ENCODE results near the gene LILRA5. TPM values are rescaled to one million over a fixed set of nuclear protein-coding genes. Genes with fewer than 3 reads are reported as not detected.

The LILRA5 gene
- 1.8 TPM in 1 of 2 replicates, not detected in the other for total RNA-seq (2013; cell fraction: nucleolus; rRNA removed)
- total RNA-seq (2014; rRNA removed) (0.73 and 0.76 TPM in 2 replicates), total RNA-seq (2014; rRNA removed; fragmentation: Illumina TruSeq; extraction: Trizol) (0.31 and 0.32 TPM in 2 replicates), total RNA-seq (2021) (0.41 and 0.51 TPM in 2 replicates), polyA plus RNA-seq (2011; rRNA removed) (not detected in 2 replicates), polyA plus RNA-seq (2014; fragmentation: Illumina TruSeq; extraction: Trizol) (0.31 TPM in 1 of 2 replicates, not detected in the other), polyA plus RNA-seq (2014; fragmentation: Nextera tagmentation; extraction: Ambion mirVana) (under 1 TPM in 1 of 2 experiments, not detected in 1; 0.05 TPM), polyA plus RNA-seq (2014; rRNA removed) (0.18 and 1.2 TPM in 2 replicates), polyA plus RNA-seq (2016; fragmentation: Nextera tagmentation; extraction: Ambion mirVana) (not detected), polyA minus RNA-seq (2011; rRNA and poly(A)+ RNA removed) (0.21 TPM in 1 of 2 replicates, not detected in the other), Bru-seq, nascent RNA (percentile 19 among the genes with signal in this experiment), BruChase-seq, experiment 1, labeled RNA remaining after a 6-hour chase (percentile 27 among the genes with signal in this experiment), BruChase-seq, experiment 2, labeled RNA remaining after a 2-hour chase (percentile 12 among the genes with signal in this experiment)
- not detected for polyA plus RNA-seq (2011; ENCODE audit: low read depth)
- not detected in 2 replicates for polyA plus RNA-seq (2011; cell fraction: cytosol; rRNA removed)
- not detected in 2 replicates for polyA plus RNA-seq (2011; cell fraction: nucleus; rRNA removed)
- polyA plus RNA-seq (2012): not detected in 2 replicates
- not detected in 2 replicates for polyA minus RNA-seq (2011; cell fraction: cytosol; rRNA and poly(A)+ RNA removed)
- not detected in 2 replicates for polyA minus RNA-seq (2011; cell fraction: nucleus; rRNA and poly(A)+ RNA removed)
- long read RNA-seq, experiment 1: 0 reads
- long read RNA-seq, experiment 2: 0 reads

- TF ChIP-seq ZNF207 (IDR thresholded peaks at IDR 0.05; ENCODE audit: borderline replicate concordance) (no peak), IRF4 (IDR thresholded peaks at IDR 0.05; ENCODE audit: low read depth, low read length) (no peak), CTCF (IDR thresholded peaks at IDR 0.05 in 2 of 3, conservative IDR thresholded peaks at IDR 0.05 in 1 of 3; ENCODE audit: control insufficient read depth in 2 of 3, extremely low read depth in 1 of 3, insufficient read depth in 1 of 3, low read depth in 3 of 3, low read length in 3 of 3) (no peak), POU2F2 (IDR thresholded peaks at IDR 0.05; ENCODE audit: borderline replicate concordance, low read depth, low read length) (no peak), EED (IDR thresholded peaks at IDR 0.05; ENCODE audit: low read depth) (peak; percentile 45; the same call in 1 of the 2 replicates), MTA2 (IDR thresholded peaks at IDR 0.05; ENCODE audit: low read depth) (no peak), SPI1 (IDR thresholded peaks at IDR 0.05; ENCODE audit: borderline replicate concordance, insufficient read depth, low read depth, low read length) (peak; percentile 78; the same call in 1 of the 2 replicates), ESRRA (IDR thresholded peaks at IDR 0.05; ENCODE audit: low read length) (no peak), MLLT1 (IDR thresholded peaks at IDR 0.05) (no peak), BRCA1 (IDR thresholded peaks at IDR 0.05; ENCODE audit: low read depth, low read length) (no peak)
- no peak within 1 kb of the TSS for H3K4me3 ChIP-seq
- ATAC-seq: peak; percentile 86
- no peak for FAIRE-seq
- no peak for DNase-seq (ENCODE audit: low read depth, low spot score)
- H3K9me3 ChIP-seq (replicated peaks; ENCODE audit: control insufficient read depth, insufficient read depth, low read length): no peaks in the 10 kb centered on the region
- H3K27me3 ChIP-seq (replicated peaks in 1 of 2; ENCODE audit: control insufficient read depth in 2 of 2, insufficient read depth in 2 of 2, low read length in 1 of 2): no peaks in the 10 kb centered on the region
- no peak within 1 kb of the TSS for H3K27ac ChIP-seq (ENCODE audit: control insufficient read depth, insufficient read depth)
- H3K4me2 ChIP-seq (ENCODE audit: control insufficient read depth, insufficient read depth): no peak within 1 kb of the TSS
- no peaks in the 10 kb centered on the region for H4K20me1 ChIP-seq (ENCODE audit: control insufficient read depth, insufficient read depth)
- CTCF ChIA-PET: interaction anchor here (0.7 to 1.8 kb wide), 2 partner anchors 79 to 96 kb away, joined by 3 to 4 read pairs; no protein-coding TSS in a partner anchor
- WGBS (ENCODE audit: insufficient coverage, insufficient replicate concordance, low lambda C conversion rate, missing lambda C conversion rate): 16% methylated on average over 12 of the region's 13 CpGs
- RAD21 ChIA-PET (ENCODE audit: unreplicated experiment): no interaction called here
- in situ Hi-C loops (cut with MboI) (no loop called here), intact Hi-C loops (cut with micrococcal nuclease; ENCODE audit: unreplicated experiment) (no loop called here)
- H3K36me3 ChIP-seq (ENCODE audit: control insufficient read depth in 2 of 2, insufficient read depth in 2 of 2, low read length in 1 of 2): no peaks in the 10 kb centered on the region
- SMC1A ChIA-PET (ENCODE audit: uncharacterized antibody, unreplicated experiment): interaction anchor here (0.7 to 1.9 kb wide), 2 partner anchors 9 to 46 kb away, joined by 3 to 4 read pairs; no protein-coding TSS in a partner anchor
- POLR2A ChIA-PET: no interaction called here
- no TSS peak for BruUV-seq (replicated peaks)
- H3K4me1 ChIP-seq (ENCODE audit: control insufficient read depth, insufficient read depth, low read length): no peaks in the 10 kb centered on the region
- H2AFZ ChIP-seq (ENCODE audit: control insufficient read depth, low read depth, low read length): no peak within 1 kb of the TSS
- H3K9ac ChIP-seq (ENCODE audit: control insufficient read depth, insufficient read depth, low read length): no peak within 1 kb of the TSS
- H3K79me2 ChIP-seq (ENCODE audit: control insufficient read depth, insufficient read depth, low read length): no peaks in the 10 kb centered on the region
These were observed at the start of gene LILRA5 for GRCh38 chr19:54312436-54313377. LILRA5 (minus strand) TSS chr19:54313166; CDS start chr19:54313019, 147 bp downstream.
